Measurements from ENCODE around the gene PPIE. TPM values are rescaled to one million over a fixed set of nuclear protein-coding genes. Genes with fewer than 3 reads are reported as not detected.

The PPIE gene
- polyA plus RNA-seq, 4 donors = 42.1 to 70.8 (median 65.4) TPM

GRCh38 chr1:39798859-39799769 lies 60.4 kb downstream of the PPIE start:
- peak in 2 of 4 donors; percentile 33 to 44 for DNase-seq (ENCODE audit: low read depth in 4 of 4, low spot score in 3 of 4)

GRCh38 chr1:39799770-39800470 lies 61.2 kb downstream of the PPIE start:
- peak in 1 of 4 donors; percentile 22 for DNase-seq (ENCODE audit: low read depth in 4 of 4, low spot score in 3 of 4)

GRCh38 chr1:39800471-39800835 lies 61.8 kb downstream of the PPIE start:
- no peak for DNase-seq (ENCODE audit: low read depth in 4 of 4, low spot score in 3 of 4)

GRCh38 chr1:39802496-39803260 lies 64.0 kb downstream of the PPIE start:
- no peak for DNase-seq (ENCODE audit: low read depth in 4 of 4, low spot score in 3 of 4)

GRCh38 chr1:39805385-39805784 lies 66.7 kb downstream of the PPIE start:
- no peak for DNase-seq (ENCODE audit: low read depth in 4 of 4, low spot score in 3 of 4)

- DNase-seq (ENCODE audit: low read depth in 4 of 4, low spot score in 3 of 4) = no peak
Observed at GRCh38 chr1:39808784-39809517, 70.3 kb downstream of the PPIE start.

GRCh38 chr1:39812913-39813312 lies 74.2 kb downstream of the PPIE start:
- no peak for DNase-seq (ENCODE audit: low read depth in 4 of 4, low spot score in 3 of 4)

Other genes with a start within 250 kb of the PPIE start
- gene BMP8A, start 247.2 kb upstream of the PPIE start, polyA plus RNA-seq (ENCODE audit: insufficient read length in 4 of 4) = under 1 TPM; 0.14 to 0.93 (median 0.34) TPM
- 100 to 1,000 TPM; 182 to 260 (median 204) TPM for gene PABPC4, start 162.1 kb upstream of the PPIE start, polyA plus RNA-seq (ENCODE audit: insufficient read length in 4 of 4)
- 10 to 100 TPM in 3 of 4 donors, 1 to 10 TPM in 1; 5.6 to 23.9 (median 20.6) TPM for gene HEYL, start 99.2 kb upstream of the PPIE start, polyA plus RNA-seq (ENCODE audit: insufficient read length in 4 of 4)
- 1 to 10 TPM in 1 of 4 donors, under 1 TPM in 3; 0.27 to 1.7 (median 0.43) TPM for gene NT5C1A, start 66.8 kb upstream of the PPIE start, polyA plus RNA-seq (ENCODE audit: insufficient read length in 4 of 4)
- 1 to 10 TPM in 2 of 4 donors, under 1 TPM in 2; 0.69 to 6.8 (median 1.2) TPM for gene HPCAL4, start 47.4 kb upstream of the PPIE start, polyA plus RNA-seq (ENCODE audit: insufficient read length in 4 of 4)
- under 1 TPM; 0.14 to 0.68 (median 0.22) TPM for gene OXCT2, start 32.5 kb downstream of the PPIE start, polyA plus RNA-seq (ENCODE audit: insufficient read length in 4 of 4)
- gene BMP8B, start 50.0 kb downstream of the PPIE start, polyA plus RNA-seq (ENCODE audit: insufficient read length in 4 of 4) = 1 to 10 TPM in 3 of 4 donors, under 1 TPM in 1; 0.76 to 3.4 (median 2.5) TPM
- gene TRIT1, start 144.6 kb downstream of the PPIE start, polyA plus RNA-seq (ENCODE audit: insufficient read length in 4 of 4) = 10 to 100 TPM; 19.1 to 43.4 (median 41.7) TPM
- 10 to 100 TPM in 2 of 4 donors, 1 to 10 TPM in 2; 1.6 to 12.5 (median 8.6) TPM for gene MYCL, start 163.0 kb downstream of the PPIE start, polyA plus RNA-seq (ENCODE audit: insufficient read length in 4 of 4)
- 1 to 10 TPM in 3 of 4 donors, under 1 TPM in 1; 0.37 to 4.1 (median 2.7) TPM for gene MFSD2A, start 216.3 kb downstream of the PPIE start, polyA plus RNA-seq (ENCODE audit: insufficient read length in 4 of 4)

Data from left renal pelvis (tissue), 4 donors.